Measurements from ENCODE around the gene AP2B1. TPM values are rescaled to one million over a fixed set of nuclear protein-coding genes. Genes with fewer than 3 reads are reported as not detected.
A peak's percentile ranks its signal among the peaks of the same experiment; 100 is the strongest.

Gene AP2B1
- total RNA-seq, 1 experiment from 2014 or later: 70.2 TPM

DNA sequence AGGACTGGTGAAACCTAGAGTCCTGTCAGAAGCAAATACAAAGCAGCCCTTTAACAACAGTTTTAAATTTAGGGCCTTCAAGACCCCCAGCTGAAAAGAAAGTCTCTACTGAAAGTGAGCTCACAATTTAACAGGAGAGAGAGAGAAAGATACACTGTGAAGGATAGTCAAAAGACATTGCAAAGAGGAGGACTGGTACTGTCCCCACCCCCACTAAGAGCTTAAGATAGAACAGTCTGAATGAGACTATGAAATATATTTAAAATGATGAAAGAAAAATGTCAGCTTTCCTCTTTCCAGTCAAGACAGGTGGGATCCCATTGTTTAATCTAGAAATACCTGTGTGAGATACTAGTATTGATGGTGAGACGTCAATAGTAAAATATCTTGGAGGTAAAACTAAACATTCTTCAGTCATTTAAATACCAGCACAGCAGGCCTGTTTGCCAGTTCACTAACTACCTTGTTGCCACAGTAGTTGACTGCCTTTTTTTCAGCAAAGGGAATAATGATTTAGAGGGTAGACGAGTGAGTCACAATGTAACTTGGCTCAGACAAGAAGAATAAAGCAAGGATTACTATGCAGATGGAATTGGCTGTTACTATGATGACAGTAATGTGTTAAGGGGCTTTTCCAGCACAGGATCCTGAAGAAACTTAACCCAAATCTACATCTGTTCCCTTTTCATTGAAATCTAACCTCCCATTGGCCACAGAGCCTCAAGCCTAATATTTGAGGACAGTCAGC lies 97.1 kb downstream of the AP2B1 start:
- TF ChIP-seq EZH2 (IDR thresholded peaks at IDR 0.05; ENCODE audit: low read length, unreplicated experiment): no peak
- no peak for TF ChIP-seq EZH2phosphoT487 (IDR thresholded peaks at IDR 0.05; ENCODE audit: borderline replicate concordance, low read length)
- TF ChIP-seq, protein P1, sequence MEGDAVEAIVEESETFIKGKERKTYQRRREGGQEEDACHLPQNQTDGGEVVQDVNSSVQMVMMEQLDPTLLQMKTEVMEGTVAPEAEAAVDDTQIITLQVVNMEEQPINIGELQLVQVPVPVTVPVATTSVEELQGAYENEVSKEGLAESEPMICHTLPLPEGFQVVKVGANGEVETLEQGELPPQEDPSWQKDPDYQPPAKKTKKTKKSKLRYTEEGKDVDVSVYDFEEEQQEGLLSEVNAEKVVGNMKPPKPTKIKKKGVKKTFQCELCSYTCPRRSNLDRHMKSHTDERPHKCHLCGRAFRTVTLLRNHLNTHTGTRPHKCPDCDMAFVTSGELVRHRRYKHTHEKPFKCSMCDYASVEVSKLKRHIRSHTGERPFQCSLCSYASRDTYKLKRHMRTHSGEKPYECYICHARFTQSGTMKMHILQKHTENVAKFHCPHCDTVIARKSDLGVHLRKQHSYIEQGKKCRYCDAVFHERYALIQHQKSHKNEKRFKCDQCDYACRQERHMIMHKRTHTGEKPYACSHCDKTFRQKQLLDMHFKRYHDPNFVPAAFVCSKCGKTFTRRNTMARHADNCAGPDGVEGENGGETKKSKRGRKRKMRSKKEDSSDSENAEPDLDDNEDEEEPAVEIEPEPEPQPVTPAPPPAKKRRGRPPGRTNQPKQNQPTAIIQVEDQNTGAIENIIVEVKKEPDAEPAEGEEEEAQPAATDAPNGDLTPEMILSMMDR (conservative IDR thresholded peaks at IDR 0.05; ENCODE audit: low read depth, low read length): no peak
- H3K79me2 ChIP-seq (ENCODE audit: low read length): no peaks in the 10 kb centered on the region
- H4K20me1 ChIP-seq (ENCODE audit: low read length): no peaks in the 10 kb centered on the region
- DNase-seq (peak; percentile 7), ATAC-seq (peak; percentile 59)
- ChIA-PET CTCF (no interaction called here), POLR2A (ENCODE audit: unreplicated experiment) (interaction anchor here (0.6 kb wide), 1 partner anchor 710 kb away, joined by 3 read pairs; no protein-coding TSS in a partner anchor)
- H3K9me3 ChIP-seq (ENCODE audit: low read length): no peaks in the 10 kb centered on the region
- no peak overlapping the region for H3K4me3 ChIP-seq (ENCODE audit: low read length)
- H3K9ac ChIP-seq (ENCODE audit: low read length): no peak overlapping the region
- H2AFZ ChIP-seq (ENCODE audit: low read length): no peak overlapping the region
- no peaks in the 10 kb centered on the region for H3K27me3 ChIP-seq (ENCODE audit: low read length)
- no peak overlapping the region for H3K27ac ChIP-seq (ENCODE audit: low read length)
- intact Hi-C loops (cut with micrococcal nuclease): no loop called here
- no peaks in the 10 kb centered on the region for H3K9me2 ChIP-seq (replicated peaks; ENCODE audit: low read length)
- no TSS peak for BruUV-seq (replicated peaks)
- no peaks in the 10 kb centered on the region for H3K4me1 ChIP-seq (ENCODE audit: insufficient read depth, low read length)
- peaks cover 25% of the 10 kb centered on the region for H3K36me3 ChIP-seq (ENCODE audit: low read depth, low read length)
- H3K4me2 ChIP-seq (ENCODE audit: low read length): no peak overlapping the region
- no peaks in the 10 kb centered on the region for H3F3A ChIP-seq (ENCODE audit: low read length, unreplicated experiment)

DNA sequence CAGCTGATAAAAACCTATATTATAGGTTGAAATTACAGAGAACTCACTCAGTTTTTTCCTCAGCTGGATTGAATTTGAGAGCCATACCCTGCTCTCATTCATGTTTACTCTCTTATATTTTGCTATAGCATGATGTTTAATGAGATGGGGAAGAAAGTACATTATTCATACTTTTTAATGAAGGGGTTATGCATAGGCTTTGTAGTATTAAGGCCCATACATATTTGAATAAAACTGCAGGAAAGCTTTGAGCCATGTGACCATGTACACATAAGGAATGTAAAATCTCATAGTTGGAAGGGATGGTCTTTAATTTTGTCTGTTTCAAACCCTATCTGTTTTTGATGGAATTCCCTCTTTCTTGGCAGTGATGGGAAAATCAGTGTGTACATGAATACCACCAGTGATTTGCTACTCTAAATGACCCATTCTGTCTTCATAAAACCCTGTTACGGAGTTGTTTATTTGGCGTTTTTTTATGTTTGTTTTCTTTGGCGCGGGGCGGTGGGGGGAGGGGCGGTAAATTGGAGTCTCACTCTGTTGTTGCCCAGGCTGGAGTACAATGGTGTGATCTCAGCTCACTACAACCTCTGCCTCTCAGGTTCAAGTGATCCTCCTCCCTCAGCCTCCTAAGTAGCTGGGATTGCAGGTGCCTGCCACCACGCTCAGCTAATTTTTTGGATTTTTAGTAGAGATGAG lies 105.5 kb downstream of the AP2B1 start:
- POLR2A ChIA-PET (ENCODE audit: unreplicated experiment): no interaction called here
- no peak overlapping the region for H3K9ac ChIP-seq (ENCODE audit: low read length)

More for the DNA sequence above, 105.5 kb downstream of the AP2B1 start:
- no peaks in the 10 kb centered on the region for H4K20me1 ChIP-seq (ENCODE audit: low read length)
- H3K4me2 ChIP-seq (ENCODE audit: low read length): no peak overlapping the region
- no peaks in the 10 kb centered on the region for H3K9me2 ChIP-seq (replicated peaks; ENCODE audit: low read length)
- CTCF ChIA-PET: no interaction called here
- DNase-seq (no peak), ATAC-seq (no peak)
- no peaks in the 10 kb centered on the region for H3F3A ChIP-seq (ENCODE audit: low read length, unreplicated experiment)
- H3K27ac ChIP-seq (ENCODE audit: low read length): no peak overlapping the region
- no peaks in the 10 kb centered on the region for H3K79me2 ChIP-seq (ENCODE audit: low read length)
- no peak overlapping the region for H2AFZ ChIP-seq (ENCODE audit: low read length)
- intact Hi-C loops (cut with micrococcal nuclease): no loop called here
- no peak overlapping the region for H3K4me3 ChIP-seq (ENCODE audit: low read length)
- no peaks in the 10 kb centered on the region for H3K9me3 ChIP-seq (ENCODE audit: low read length)
- H3K4me1 ChIP-seq (ENCODE audit: insufficient read depth, low read length): no peaks in the 10 kb centered on the region
- H3K36me3 ChIP-seq (ENCODE audit: low read depth, low read length): peaks cover 30% of the 10 kb centered on the region; the same call in 1 of the 2 replicates
- TF ChIP-seq EZH2phosphoT487 (IDR thresholded peaks at IDR 0.05; ENCODE audit: borderline replicate concordance, low read length) (no peak), EZH2 (IDR thresholded peaks at IDR 0.05; ENCODE audit: low read length, unreplicated experiment) (no peak)
- TF ChIP-seq, protein P1 (conservative IDR thresholded peaks at IDR 0.05; ENCODE audit: low read depth, low read length): no peak
- H3K27me3 ChIP-seq (ENCODE audit: low read length): no peaks in the 10 kb centered on the region
- BruUV-seq (replicated peaks): no TSS peak

All from PC-3 (cell line).